ENCODE measurements around the gene TP53I13. TPM values are rescaled to one million over a fixed set of nuclear protein-coding genes. Genes with fewer than 3 reads are reported as not detected.

The TP53I13 gene
- total and polyA plus RNA-seq, 2 of the 13 experiments (the other 11 are each of a cell fraction or from before 2014, with no cell fraction given) = 16.9 to 25.7 TPM

- TF ChIP-seq ZNF777 (CRISPR knock-in tag; IDR thresholded peaks at IDR 0.05) (peak; percentile 80), GMEB1 (CRISPR knock-in tag; IDR thresholded peaks at IDR 0.05; ENCODE audit: borderline replicate concordance) (no peak), THAP11 (CRISPR knock-in tag; IDR thresholded peaks at IDR 0.05) (peak; percentile 48; the same call in 1 of the 2 replicates), NCOA1 (CRISPR knock-in tag; IDR thresholded peaks at IDR 0.05) (no peak), ZKSCAN1 (IDR thresholded peaks at IDR 0.05; ENCODE audit: low read length) (no peak), ETS1 (CRISPR knock-in tag; IDR thresholded peaks at IDR 0.05) (no peak), ZNF670 (CRISPR knock-in tag; IDR thresholded peaks at IDR 0.05; ENCODE audit: borderline replicate concordance) (no peak), ZNF691 (CRISPR knock-in tag; IDR thresholded peaks at IDR 0.05; ENCODE audit: borderline replicate concordance, low read depth) (no peak), TRAFD1 (CRISPR knock-in tag; IDR thresholded peaks at IDR 0.05; ENCODE audit: borderline replicate concordance) (no peak), SP140L (CRISPR knock-in tag; IDR thresholded peaks at IDR 0.05; ENCODE audit: borderline replicate concordance) (no peak), SP2 (CRISPR knock-in tag; IDR thresholded peaks at IDR 0.05) (no peak), MEF2D (CRISPR knock-in tag; IDR thresholded peaks at IDR 0.05) (no peak), ZNF17 (CRISPR knock-in tag; IDR thresholded peaks at IDR 0.05) (no peak), ZNF878 (CRISPR knock-in tag; IDR thresholded peaks at IDR 0.05) (no peak), ZNF143 (CRISPR knock-in tag; IDR thresholded peaks at IDR 0.05) (no peak), PRDM10 (CRISPR knock-in tag; IDR thresholded peaks at IDR 0.05; ENCODE audit: low read depth) (no peak), CBFB (CRISPR knock-in tag; IDR thresholded peaks at IDR 0.05) (0 out of 2 replicates have a peak, but pooled peaks have one; percentile 46), TBX2 (CRISPR knock-in tag; IDR thresholded peaks at IDR 0.05; ENCODE audit: borderline replicate concordance) (peak; percentile 40; the same call in 1 of the 2 replicates), ZNF441 (CRISPR knock-in tag; IDR thresholded peaks at IDR 0.05; ENCODE audit: borderline replicate concordance) (no peak), SRY (CRISPR knock-in tag; IDR thresholded peaks at IDR 0.05) (no peak), ZMYM3 (CRISPR knock-in tag; IDR thresholded peaks at IDR 0.05) (no peak)
Measured at GRCh38 chr17:29617481-29618271, 49.2 kb downstream of the TP53I13 start (continued).

Measured in HepG2 (cell line).